HG03520 (cell line): ENCODE results near the gene AHCYL1.
"Not testable (repeated sequence)": the region's sequence is repeated elsewhere in the genome, so short reads cannot be mapped to it uniquely, and the experiment has no call there.

Source experiments
- ATAC-seq: cut with Tn5 transposase; IDR thresholded peaks from one replicate; pipeline ENCODE4 v1.9.1; 2021; ENCODE audit warnings: mild to moderate bottlenecking, moderate library complexity; ENCODE audit not compliant: unreplicated experiment

The AHCYL1 gene

GRCh38 chr1:109984456-109985246 is at the start of gene AHCYL1:
Gene AHCYL1, plus strand, starts transcription at chr1:109984765. Its CDS starts 288 bp downstream, at chr1:109985053.
- ATAC-seq = peak; percentile 92

- ATAC-seq = no peak
Measured at GRCh38 chr1:109935451-109935900, 49.1 kb upstream of the AHCYL1 start.

- ATAC-seq = no peak
Measured at GRCh38 chr1:109937738-109938137, 46.8 kb upstream of the AHCYL1 start.

GRCh38 chr1:109938556-109938955 is 46.0 kb upstream of the AHCYL1 start:
- no peak for ATAC-seq

GRCh38 chr1:109942434-109942833 is 42.1 kb upstream of the AHCYL1 start:
- no peak for ATAC-seq

- ATAC-seq = no peak
Measured at GRCh38 chr1:109944541-109944940, 40.0 kb upstream of the AHCYL1 start.

GRCh38 chr1:109946511-109946910 is 38.1 kb upstream of the AHCYL1 start:
- ATAC-seq = no peak

- no peak for ATAC-seq
Measured at GRCh38 chr1:109947582-109948284, 36.8 kb upstream of the AHCYL1 start.

- ATAC-seq = no peak
Measured at GRCh38 chr1:109948285-109948630, 36.3 kb upstream of the AHCYL1 start.

GRCh38 chr1:109950038-109950437 is 34.5 kb upstream of the AHCYL1 start:
- ATAC-seq = no peak

GRCh38 chr1:109950509-109950908 is 34.1 kb upstream of the AHCYL1 start:
- ATAC-seq = no peak

- not testable (repeated sequence) for ATAC-seq
Measured at GRCh38 chr1:109951501-109951900, 33.1 kb upstream of the AHCYL1 start.

- no peak for ATAC-seq
Measured at GRCh38 chr1:109954041-109954512, 30.5 kb upstream of the AHCYL1 start.

- ATAC-seq = no peak
Measured at GRCh38 chr1:109959632-109959973, 25.0 kb upstream of the AHCYL1 start.

- ATAC-seq = no peak
Measured at GRCh38 chr1:109959974-109960744, 24.4 kb upstream of the AHCYL1 start.

GRCh38 chr1:109960745-109961094 is 23.8 kb upstream of the AHCYL1 start:
- ATAC-seq = no peak

- ATAC-seq = no peak
Measured at GRCh38 chr1:109963864-109964263, 20.7 kb upstream of the AHCYL1 start.

GRCh38 chr1:109969146-109969829 is 15.3 kb upstream of the AHCYL1 start:
- ATAC-seq = no peak

GRCh38 chr1:109969907-109970306 is 14.7 kb upstream of the AHCYL1 start:
- ATAC-seq = no peak

- no peak for ATAC-seq
Measured at GRCh38 chr1:109971559-109971958, 13.0 kb upstream of the AHCYL1 start.

- no peak for ATAC-seq
Measured at GRCh38 chr1:109974191-109974590, 10.4 kb upstream of the AHCYL1 start.
